MM.1S (cell line): ENCODE measurements around the gene SPSB3.

ENCODE experiments used
- CTCF ChIP-seq: fragments of 300-600 bp; sonication (generic); IDR thresholded peaks from 2 replicates; pipeline ENCODE4 v1.5.1; 2016; ENCODE audit warnings: antibody characterized with exemption, low read length, mixed read lengths
- EZH2phosphoT487 ChIP-seq: fragments of 300-600 bp; sonication (generic); IDR thresholded peaks from 2 replicates; pipeline ENCODE4 v1.6.1; 2018; ENCODE audit warnings: antibody characterized with exemption, low read length

- TF ChIP-seq CTCF: no peak
- TF ChIP-seq EZH2phosphoT487: no peak
These were observed 7.1 kb downstream of the SPSB3 start for GRCh38 chr16:1775006-1775845.
